Measurements from ENCODE around the gene CTPS1. TPM values are rescaled to one million over a fixed set of nuclear protein-coding genes. Genes with fewer than 3 reads are reported as not detected.

Gene CTPS1
- polyA plus RNA-seq, 1 donor from 2014 or later: 76.1 TPM

GRCh38 chr1:41024953-41025352 lies 45.5 kb downstream of the CTPS1 start:
- Histone ChIP-seq H3K27me3 (ENCODE audit: insufficient read depth, low read depth, low read length) (no peaks in the 10 kb centered on the region), H4K20me1 (ENCODE audit: insufficient read depth) (no peaks in the 10 kb centered on the region), H3F3A (ENCODE audit: insufficient read depth, low read length, poor library complexity, severe bottlenecking) (no peaks in the 10 kb centered on the region), H3K36me3 (ENCODE audit: insufficient read depth, low read length) (peaks cover 6% of the 10 kb centered on the region), H3K4me3 (ENCODE audit: low read length) (no peak overlapping the region), H3K27ac (ENCODE audit: low read length) (no peak overlapping the region), H2AFZ (ENCODE audit: low read depth, low read length) (no peak overlapping the region), H3K79me2 (replicated peaks; ENCODE audit: insufficient read depth, low read length) (no peaks in the 10 kb centered on the region), H3K9ac (ENCODE audit: low read length) (no peak overlapping the region), H3K9me2 (ENCODE audit: insufficient read depth, low read length) (no peaks in the 10 kb centered on the region), H3K9me3 (ENCODE audit: low read length) (no peaks in the 10 kb centered on the region), H3K4me2 (ENCODE audit: low read length) (no peak overlapping the region)
- TF ChIP-seq CTCF (IDR thresholded peaks at IDR 0.05; ENCODE audit: poor library complexity, severe bottlenecking): no peak
- no peak for TF ChIP-seq MXI1 (conservative IDR thresholded peaks at IDR 0.05; ENCODE audit: poor library complexity, severe bottlenecking)
- no peak for TF ChIP-seq EP300 (conservative IDR thresholded peaks at IDR 0.05; ENCODE audit: poor library complexity, severe bottlenecking)
- no peak for TF ChIP-seq TAF1 (IDR thresholded peaks at IDR 0.05; ENCODE audit: low read depth)
- no peak for TF ChIP-seq SMC3 (conservative IDR thresholded peaks at IDR 0.05; ENCODE audit: poor library complexity)
- no peak for TF ChIP-seq REST (IDR thresholded peaks at IDR 0.05; ENCODE audit: borderline replicate concordance)
- no peak for TF ChIP-seq POLR2AphosphoS5 (IDR thresholded peaks at IDR 0.05)
- no peak for TF ChIP-seq RAD21 (conservative IDR thresholded peaks at IDR 0.05)
- no peak for TF ChIP-seq EZH2 (IDR thresholded peaks at IDR 0.05; ENCODE audit: borderline replicate concordance, insufficient read depth, low read length, poor library complexity, severe bottlenecking)

GRCh38 chr1:41025979-41026819 lies 46.7 kb downstream of the CTPS1 start:
- no peaks in the 10 kb centered on the region for H3K9me2 ChIP-seq (ENCODE audit: insufficient read depth, low read length)
- H3F3A ChIP-seq (ENCODE audit: insufficient read depth, low read length, poor library complexity, severe bottlenecking): no peaks in the 10 kb centered on the region
- H2AFZ ChIP-seq (ENCODE audit: low read depth, low read length): no peak overlapping the region
- H3K9me3 ChIP-seq (ENCODE audit: low read length): no peaks in the 10 kb centered on the region
- no peak overlapping the region for H3K9ac ChIP-seq (ENCODE audit: low read length)
- TF ChIP-seq RAD21 (conservative IDR thresholded peaks at IDR 0.05) (no peak), REST (IDR thresholded peaks at IDR 0.05; ENCODE audit: borderline replicate concordance) (no peak), SMC3 (conservative IDR thresholded peaks at IDR 0.05; ENCODE audit: poor library complexity) (no peak), EZH2 (IDR thresholded peaks at IDR 0.05; ENCODE audit: borderline replicate concordance, insufficient read depth, low read length, poor library complexity, severe bottlenecking) (no peak), CTCF (IDR thresholded peaks at IDR 0.05; ENCODE audit: poor library complexity, severe bottlenecking) (no peak), POLR2AphosphoS5 (IDR thresholded peaks at IDR 0.05) (no peak), MXI1 (conservative IDR thresholded peaks at IDR 0.05; ENCODE audit: poor library complexity, severe bottlenecking) (no peak), EP300 (conservative IDR thresholded peaks at IDR 0.05; ENCODE audit: poor library complexity, severe bottlenecking) (no peak), TAF1 (IDR thresholded peaks at IDR 0.05; ENCODE audit: low read depth) (no peak)
- H3K27ac ChIP-seq (ENCODE audit: low read length): no peak overlapping the region
- H3K4me3 ChIP-seq (ENCODE audit: low read length): no peak overlapping the region
- H3K36me3 ChIP-seq (ENCODE audit: insufficient read depth, low read length): peaks cover 6% of the 10 kb centered on the region
- no peak overlapping the region for H3K4me2 ChIP-seq (ENCODE audit: low read length)
- no peaks in the 10 kb centered on the region for H3K79me2 ChIP-seq (replicated peaks; ENCODE audit: insufficient read depth, low read length)
- no peaks in the 10 kb centered on the region for H4K20me1 ChIP-seq (ENCODE audit: insufficient read depth)
- H3K27me3 ChIP-seq (ENCODE audit: insufficient read depth, low read depth, low read length): no peaks in the 10 kb centered on the region
